WTC11 (cell line): ENCODE data around the gene INPP5F. TPM values are rescaled to one million over a fixed set of nuclear protein-coding genes. Genes with fewer than 3 reads are reported as not detected.

Experiments used
- ATAC-seq: fragments of 200-7000 bp; cut with Tn5 transposase; 2 replicates; pipeline ENCODE4 v1.10.0; 2021; ENCODE audit warnings: mild to moderate bottlenecking, moderate library complexity
- CTCF ChIA-PET: fragments of 300-600 bp; sonication (Branson Sonifier 250); formaldehyde crosslinking; loops from one replicate; lab custom pipeline; 2021; ENCODE audit warnings: antibody characterized with exemption; lab: Charles Lee
- POLR2A ChIA-PET: fragments of 350-600 bp; sonication (Branson Sonifier 250); formaldehyde crosslinking; loops from one replicate; lab custom pipeline; 2021; ENCODE audit warnings: antibody characterized with exemption; lab: Charles Lee
- DNase-seq: peaks from one replicate; pipeline ENCODE4 v3.0.0; 2021; ENCODE audit warnings: low spot score
- H3K27ac Mint-ChIP-seq: 2 replicates; pipeline ENCODE4 v1.8.0; 2021; ENCODE audit warnings: mixed read lengths
- H3K27me3 Mint-ChIP-seq: 2 replicates; pipeline ENCODE4 v1.8.0; 2021; ENCODE audit warnings: low read depth, mild to moderate bottlenecking, moderate library complexity, mixed read lengths
- H3K36me3 Mint-ChIP-seq: 2 replicates; pipeline ENCODE4 v1.8.0; 2021; ENCODE audit warnings: mixed read lengths
- H3K4me1 Mint-ChIP-seq: 2 replicates; pipeline ENCODE4 v1.8.0; 2022; ENCODE audit warnings: mixed read lengths
- H3K4me3 Mint-ChIP-seq: 2 replicates; pipeline ENCODE4 v1.8.0; 2021; ENCODE audit warnings: mild to moderate bottlenecking, moderate library complexity, mixed read lengths
- H3K9me3 Mint-ChIP-seq: 2 replicates; pipeline ENCODE4 v1.8.0; 2021; ENCODE audit warnings: mixed read lengths
- AR ChIP-seq: fragments of 250-450 bp; sonication (Bioruptor Pico); IDR thresholded peaks from 2 replicates; pipeline ENCODE4 v1.9.0; 2021; ENCODE audit warnings: mild to moderate bottlenecking
- ELF4 ChIP-seq: sonication (generic); formaldehyde crosslinking; IDR thresholded peaks from 2 replicates; pipeline ENCODE4 v1.8.1; 2022; ENCODE audit warnings: low read depth, mild to moderate bottlenecking, moderate library complexity, missing genetic modification reagents
- ERG ChIP-seq: fragments of 250-450 bp; sonication (Bioruptor Pico); IDR thresholded peaks from 2 replicates; pipeline ENCODE4 v1.8.0; 2021; ENCODE audit warnings: mild to moderate bottlenecking
- FOXP1 ChIP-seq: sonication (generic); formaldehyde crosslinking; IDR thresholded peaks from 2 replicates; pipeline ENCODE4 v1.8.0; 2022; ENCODE audit warnings: missing genetic modification reagents, mild to moderate bottlenecking, moderate library complexity, borderline replicate concordance
- GABPB1 ChIP-seq: sonication (generic); formaldehyde crosslinking; IDR thresholded peaks from 2 replicates; pipeline ENCODE4 v1.8.1; 2023; ENCODE audit warnings: mild to moderate bottlenecking, missing genetic modification reagents
- HMGA2 ChIP-seq: fragments of 250-450 bp; sonication (Bioruptor Pico); IDR thresholded peaks from 2 replicates; pipeline ENCODE4 v1.4.0; 2021; ENCODE audit warnings: mild to moderate bottlenecking, moderate library complexity
- JUN ChIP-seq: sonication (generic); formaldehyde crosslinking; IDR thresholded peaks from 2 replicates; pipeline ENCODE4 v1.8.0; 2023; ENCODE audit warnings: mild to moderate bottlenecking, missing genetic modification reagents
- KAT7 ChIP-seq: sonication (generic); formaldehyde crosslinking; IDR thresholded peaks from 2 replicates; pipeline ENCODE4 v1.8.1; 2023; ENCODE audit warnings: missing genetic modification reagents, mild to moderate bottlenecking, borderline replicate concordance
- MAX ChIP-seq: sonication (generic); formaldehyde crosslinking; IDR thresholded peaks from 2 replicates; pipeline ENCODE4 v1.8.0; 2022; ENCODE audit warnings: mild to moderate bottlenecking, missing genetic modification reagents
- MXD4 ChIP-seq: fragments of 250-450 bp; sonication (Bioruptor Pico); IDR thresholded peaks from 2 replicates; pipeline ENCODE4 v1.8.0; 2021; ENCODE audit warnings: mild to moderate bottlenecking, moderate library complexity, borderline replicate concordance
- NFATC4 ChIP-seq: fragments of 250-450 bp; sonication (Bioruptor Pico); IDR thresholded peaks from 2 replicates; pipeline ENCODE4 v1.9.0; 2021; ENCODE audit warnings: mild to moderate bottlenecking
- OVOL2 ChIP-seq: fragments of 250-450 bp; sonication (Bioruptor Pico); IDR thresholded peaks from 2 replicates; pipeline ENCODE4 v1.9.0; 2021; ENCODE audit warnings: mild to moderate bottlenecking, borderline replicate concordance
- TP53 ChIP-seq: sonication (generic); formaldehyde crosslinking; IDR thresholded peaks from 2 replicates; pipeline ENCODE4 v1.8.1; 2023; ENCODE audit warnings: mild to moderate bottlenecking, missing genetic modification reagents
- ZNF138 ChIP-seq: sonication (generic); formaldehyde crosslinking; conservative IDR thresholded peaks from 2 replicates; pipeline ENCODE4 v1.8.1; 2022; ENCODE audit warnings: mild to moderate bottlenecking, moderate library complexity, missing genetic modification reagents
- ZNF263 ChIP-seq: sonication (generic); formaldehyde crosslinking; IDR thresholded peaks from 2 replicates; pipeline ENCODE4 v1.8.1; 2022; ENCODE audit warnings: low read depth, mild to moderate bottlenecking, moderate library complexity, missing genetic modification reagents
- ZNF317 ChIP-seq: sonication (generic); formaldehyde crosslinking; IDR thresholded peaks from 2 replicates; pipeline ENCODE4 v1.8.1; 2023; ENCODE audit warnings: low read depth, mild to moderate bottlenecking, moderate library complexity, missing genetic modification reagents, borderline replicate concordance
- ZNF396 ChIP-seq: fragments of 250-450 bp; sonication (Bioruptor Pico); IDR thresholded peaks from 2 replicates; pipeline ENCODE4 v1.8.0; 2021; ENCODE audit warnings: mild to moderate bottlenecking, moderate library complexity, borderline replicate concordance
- ZNF512 ChIP-seq: sonication (generic); formaldehyde crosslinking; IDR thresholded peaks from 2 replicates; pipeline ENCODE4 v1.8.1; 2022; ENCODE audit warnings: missing genetic modification reagents, borderline replicate concordance
- total RNA-seq: library from RNA; stranded (reverse); gene quantifications from 3 replicates; pipeline ENCODE4 v1.2.3, GENCODE V29; 2021

The INPP5F gene
- total RNA-seq, 1 experiment from 2014 or later, result 83.3 TPM

GRCh38 chr10:119723161-119723560 is 2.7 kb upstream of the INPP5F start (continued):
- TF ChIP-seq AR (CRISPR knock-in tag), result no peak

GRCh38 chr10:119723624-119724023 is 2.2 kb upstream of the INPP5F start:
- DNase-seq (no peak), ATAC-seq (no peak)
- H3K27ac Mint-ChIP-seq, result no peak overlapping the region
- H3K4me1 Mint-ChIP-seq, result peaks cover 30% of the 10 kb centered on the region
- ChIA-PET CTCF (no interaction called here), POLR2A (no interaction called here)
- H3K27me3 Mint-ChIP-seq, result peaks cover 4% of the 10 kb centered on the region; the same call in 1 of the 2 replicates
- no peak overlapping the region for H3K4me3 Mint-ChIP-seq
- H3K9me3 Mint-ChIP-seq, result peaks cover 12% of the 10 kb centered on the region
- peaks cover 10% of the 10 kb centered on the region for H3K36me3 Mint-ChIP-seq
- TF ChIP-seq ZNF138 (CRISPR knock-in tag) (no peak), MXD4 (CRISPR knock-in tag) (no peak), ZNF317 (CRISPR knock-in tag) (no peak), ERG (CRISPR knock-in tag) (no peak), JUN (no peak), ELF4 (CRISPR knock-in tag) (no peak), FOXP1 (CRISPR knock-in tag) (no peak), ZNF396 (CRISPR knock-in tag) (no peak), ZNF263 (CRISPR knock-in tag) (no peak)

- peaks cover 30% of the 10 kb centered on the region for H3K4me1 Mint-ChIP-seq
- peak overlapping the region; percentile 75 for H3K27ac Mint-ChIP-seq
- peaks cover 4% of the 10 kb centered on the region; the same call in 1 of the 2 replicates for H3K27me3 Mint-ChIP-seq
- no peak for TF ChIP-seq OVOL2 (CRISPR knock-in tag)
- no peak for TF ChIP-seq TP53 (CRISPR knock-in tag)
- no peak for TF ChIP-seq MAX (CRISPR knock-in tag)
- no peak for TF ChIP-seq HMGA2 (CRISPR knock-in tag)
- peak overlapping the region; percentile 64 for H3K4me3 Mint-ChIP-seq
- CTCF ChIA-PET, result interaction anchor here (0.5 to 3.5 kb wide), 16 partner anchors 10 to 1126 kb away, joined by 3 to 59 read pairs (median 5); partner anchors contain the start of genes TIAL1 and WDR11
- peaks cover 10% of the 10 kb centered on the region for H3K36me3 Mint-ChIP-seq
- DNase-seq (no peak), ATAC-seq (no peak; the same call in 1 of the 2 replicates)
- POLR2A ChIA-PET, result interaction anchor here (0.6 to 2.9 kb wide), 13 partner anchors 9 to 168 kb away, joined by 3 to 49 read pairs (median 6); partner anchors contain the start of genes BAG3, MCMBP, SEC23IP and TIAL1
- H3K9me3 Mint-ChIP-seq, result peaks cover 11% of the 10 kb centered on the region
These were observed 995 bp upstream of the INPP5F start for GRCh38 chr10:119724593-119725516.

- Mint-ChIP-seq H3K4me1 (peaks cover 30% of the 10 kb centered on the region), H3K36me3 (peaks cover 7% of the 10 kb centered on the region), H3K4me3 (peak overlapping the region; percentile 64), H3K27me3 (peaks cover 4% of the 10 kb centered on the region; the same call in 1 of the 2 replicates), H3K27ac (peak overlapping the region; percentile 75), H3K9me3 (peaks cover 5% of the 10 kb centered on the region)
- ChIA-PET POLR2A (interaction anchor here (0.6 to 2.9 kb wide), 16 partner anchors 9 to 167 kb away, joined by 3 to 49 read pairs (median 6); partner anchors contain the start of genes BAG3, MCMBP, SEC23IP and TIAL1), CTCF (interaction anchor here (0.5 to 3.5 kb wide), 19 partner anchors 9 to 1126 kb away, joined by 3 to 59 read pairs (median 5); partner anchors contain the start of genes BAG3, TIAL1 and WDR11)
- ATAC-seq (peak; percentile 21; the same call in 1 of the 2 replicates), DNase-seq (no peak)
- TF ChIP-seq AR (CRISPR knock-in tag) (no peak), GABPB1 (CRISPR knock-in tag) (peak; percentile 40; the same call in 1 of the 2 replicates), FOXP1 (CRISPR knock-in tag) (no peak), NFATC4 (no peak), KAT7 (no peak; the same call in 1 of the 2 replicates), HMGA2 (CRISPR knock-in tag) (no peak), ZNF512 (CRISPR knock-in tag) (no peak)
These were observed 378 bp upstream of the INPP5F start for GRCh38 chr10:119725517-119725827.
